ENCODE results near the gene PTPRT.

PTPRT gene

GRCh38 chr20:42432496-42433334 is 757.0 kb downstream of the PTPRT start:
- no peak for DNase-seq

DNA sequence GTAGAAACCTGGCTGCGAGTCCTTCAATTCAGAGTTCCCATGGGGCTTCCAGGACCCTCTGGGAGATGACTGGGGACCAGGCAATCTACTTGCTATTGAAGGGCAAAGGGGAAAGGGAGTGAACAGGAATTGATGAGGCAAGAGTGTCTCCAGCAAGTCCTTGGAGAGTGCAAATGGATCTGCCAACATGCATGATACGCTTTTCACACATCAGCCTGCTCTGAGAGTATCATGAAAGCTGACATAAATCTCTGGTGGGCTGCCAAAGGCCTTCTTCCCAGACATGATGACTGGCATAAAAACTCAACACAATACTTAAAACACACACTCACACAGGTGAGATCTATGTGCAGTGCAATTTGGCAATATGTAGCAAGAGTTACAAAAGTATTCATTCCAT is 759.1 kb downstream of the PTPRT start:
- DNase-seq = no peak

- DNase-seq = no peak
Observed at GRCh38 chr20:42429761-42430458, 759.8 kb downstream of the PTPRT start.

DNA sequence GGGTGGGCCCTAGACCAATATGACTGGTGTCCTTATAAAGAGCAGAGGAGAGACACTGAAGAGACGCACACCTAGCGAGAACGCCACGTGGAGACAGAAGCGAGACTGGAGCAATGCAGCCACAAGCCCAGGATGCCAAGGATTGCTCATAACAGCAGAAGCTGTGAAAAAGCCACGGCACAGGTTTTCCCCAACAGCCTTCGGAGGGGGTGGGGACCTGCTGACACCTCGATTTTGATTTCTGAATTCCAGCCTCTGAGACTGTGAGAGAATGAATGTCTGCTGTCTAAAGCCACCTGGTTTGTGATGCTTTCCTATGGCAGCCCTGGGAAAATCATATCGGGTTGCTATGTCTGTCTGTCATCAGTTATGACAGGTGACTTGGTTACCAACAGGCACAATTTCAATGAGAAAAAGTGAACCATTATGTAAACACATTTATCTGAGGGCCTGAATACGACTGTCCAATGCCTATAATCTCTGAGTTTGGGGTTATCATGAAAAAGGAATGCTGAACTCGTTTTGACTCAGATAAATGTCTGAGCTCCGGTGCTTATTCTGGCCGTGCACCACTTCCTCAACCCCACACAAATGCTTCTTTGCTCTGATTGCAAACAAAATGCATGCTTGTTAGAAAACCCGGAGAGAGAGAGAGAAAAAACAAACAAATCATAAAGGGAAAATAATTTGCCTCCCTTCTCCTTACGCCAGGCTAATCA is 769.7 kb downstream of the PTPRT start:
- no peak for DNase-seq

DNA sequence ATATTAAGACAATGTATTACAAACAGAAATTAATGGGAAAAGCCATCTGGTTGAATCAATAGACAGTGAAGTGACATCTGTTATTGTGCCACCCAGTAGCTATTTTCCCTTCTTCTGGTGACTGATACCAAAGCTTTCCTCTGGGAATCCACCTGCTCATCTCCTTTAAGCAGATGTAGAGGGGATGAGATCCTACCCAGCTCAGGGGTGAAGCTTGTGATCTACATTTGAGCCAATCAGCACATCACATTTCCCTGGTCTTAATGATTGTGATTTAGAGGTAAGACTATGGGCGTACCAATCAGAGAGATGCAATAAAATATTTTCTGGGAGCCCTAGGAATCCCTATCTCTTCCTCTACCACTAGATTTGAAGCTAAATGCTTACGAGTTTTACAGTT is 782.9 kb downstream of the PTPRT start:
- no peak for DNase-seq

DNA sequence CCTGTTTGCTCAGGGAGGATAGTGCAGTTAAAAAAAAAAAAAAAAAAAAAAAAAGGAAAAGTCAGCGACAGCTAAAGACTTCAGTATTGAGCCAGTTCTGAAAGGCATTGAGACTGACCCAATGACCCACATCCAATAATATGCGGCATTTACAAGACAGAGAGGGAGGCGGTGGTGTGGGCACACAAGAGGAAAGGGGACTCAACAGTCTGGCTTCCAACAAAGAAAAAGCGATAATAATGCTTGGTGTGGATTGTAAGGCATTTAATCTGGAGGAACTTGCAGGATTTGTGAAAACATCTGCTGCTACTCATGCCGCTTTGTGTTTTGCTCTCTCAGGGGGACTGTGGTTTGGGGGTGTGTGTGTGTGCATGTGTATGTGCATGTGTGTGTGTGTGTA is 787.3 kb downstream of the PTPRT start:
- no peak for DNase-seq

- no peak for DNase-seq
Observed at GRCh38 chr20:42401613-42402012, 788.1 kb downstream of the PTPRT start.

DNA sequence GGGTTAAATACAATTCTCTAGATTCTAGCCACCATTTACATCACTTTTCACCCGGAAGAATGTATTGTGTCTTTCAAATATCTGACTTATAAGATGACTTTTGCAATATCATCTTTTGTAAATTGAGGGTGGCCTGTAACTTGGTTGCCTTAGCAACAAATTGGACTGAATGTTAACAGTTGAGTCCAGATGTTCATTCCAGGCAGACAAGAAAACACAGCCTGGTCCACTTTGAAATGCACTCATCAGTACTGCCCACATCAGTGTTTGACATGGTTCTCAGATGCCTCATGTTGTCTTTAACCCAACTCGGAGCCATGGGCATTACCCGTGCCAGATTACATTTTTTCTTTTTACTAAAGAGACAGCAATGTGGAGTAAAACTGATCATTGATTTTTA is 789.9 kb downstream of the PTPRT start:
- DNase-seq = no peak

DNA sequence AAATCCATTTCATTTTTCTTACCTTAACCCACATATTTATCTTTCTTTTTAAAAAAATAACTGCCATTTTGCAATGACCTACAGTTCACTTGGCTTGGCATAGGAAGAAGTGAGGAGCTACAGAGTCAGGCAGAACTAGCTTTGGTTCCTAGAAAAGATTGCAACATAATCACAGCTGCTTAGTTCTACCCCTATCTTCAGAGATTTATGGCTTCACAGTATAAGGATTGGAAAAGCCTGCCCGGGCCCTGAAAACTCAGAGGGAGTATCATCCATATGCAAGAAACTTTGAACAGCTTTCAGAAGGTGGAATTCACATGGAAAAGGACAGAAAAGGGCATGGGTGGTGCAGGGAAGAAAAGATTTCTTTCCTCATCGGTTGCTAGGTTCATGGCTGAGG is 797.3 kb downstream of the PTPRT start:
- no peak for DNase-seq

DNA sequence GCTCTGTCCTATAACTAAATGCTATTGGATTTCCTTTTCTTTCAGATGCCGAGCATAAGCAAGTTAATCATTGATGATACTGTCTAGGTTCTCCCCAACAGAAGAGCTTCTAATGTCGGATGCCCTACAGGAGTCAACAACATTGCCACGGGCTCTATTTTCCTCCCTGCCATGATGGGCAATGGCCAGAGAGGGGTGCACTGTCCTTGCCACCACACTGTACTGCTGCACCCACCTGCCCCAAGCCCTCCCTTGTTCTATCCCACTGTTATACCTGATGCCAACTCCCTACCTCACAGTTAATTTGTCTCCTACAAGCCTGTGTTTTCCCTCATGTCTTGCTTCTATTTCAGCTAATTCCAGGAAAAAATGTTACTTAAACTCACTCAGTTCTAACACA is 797.9 kb downstream of the PTPRT start:
- no peak for DNase-seq

GRCh38 chr20:42380287-42380686 is 809.4 kb downstream of the PTPRT start:
- DNase-seq = no peak

DNA sequence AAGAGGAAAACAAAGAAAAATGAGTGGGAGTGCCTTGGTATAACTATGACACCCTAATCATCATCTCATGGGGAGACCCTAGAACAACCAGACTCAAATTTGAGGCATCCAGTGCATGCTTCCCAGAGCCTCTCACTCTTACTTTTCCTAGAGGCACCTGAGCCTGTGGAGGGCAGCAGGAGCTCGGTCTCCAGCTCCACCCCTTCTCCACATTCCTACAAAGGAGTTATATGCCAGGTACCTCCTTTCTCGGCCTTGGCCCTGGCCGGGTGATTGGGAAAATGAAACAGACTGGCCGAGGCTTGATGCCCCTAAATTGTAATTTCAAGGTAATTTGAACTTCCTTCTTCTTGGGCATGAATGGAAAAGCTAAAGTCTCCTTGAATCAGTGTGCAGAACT is 810.3 kb downstream of the PTPRT start:
- no peak for DNase-seq

- no peak for DNase-seq
Observed at GRCh38 chr20:42378826-42379225, 810.9 kb downstream of the PTPRT start.

DNA sequence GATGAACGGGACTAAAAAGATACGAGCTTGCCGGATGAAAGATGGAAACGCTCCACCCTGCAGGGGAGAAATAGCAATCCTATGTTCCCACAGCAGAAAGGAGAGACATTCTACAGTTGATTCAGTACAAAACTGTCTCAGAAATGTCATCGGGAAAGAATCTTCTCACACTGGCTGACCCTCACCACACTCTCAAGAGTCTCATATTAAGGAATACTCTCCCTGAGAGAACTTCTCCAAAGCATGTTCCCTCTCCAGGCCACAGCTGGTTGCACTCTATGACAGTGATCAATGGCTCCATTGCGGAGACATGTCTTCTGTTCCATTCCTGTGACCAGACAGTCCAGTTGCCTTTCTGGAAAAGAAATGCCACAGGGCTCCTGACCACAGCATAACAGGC is 813.6 kb downstream of the PTPRT start:
- no peak for DNase-seq

DNA sequence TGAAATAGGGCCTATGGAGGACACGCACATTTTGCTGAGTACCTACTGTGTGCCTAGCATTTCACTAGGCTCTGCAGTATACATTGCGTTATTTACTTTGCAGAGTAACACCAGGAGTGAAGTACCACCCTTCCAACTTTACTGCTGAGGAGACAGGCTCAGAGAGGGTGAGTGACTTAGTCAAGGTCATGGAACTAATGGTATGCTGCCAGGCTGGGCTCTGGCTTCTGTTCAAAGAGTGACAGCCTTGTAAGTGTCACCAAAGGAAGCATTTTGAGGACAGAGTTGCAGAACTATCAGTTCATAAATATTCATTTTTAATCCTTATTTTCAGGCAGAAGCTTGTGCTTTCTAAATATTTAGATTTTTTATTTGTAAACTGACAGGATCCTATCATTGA is 816.7 kb downstream of the PTPRT start:
- no peak for DNase-seq

DNA sequence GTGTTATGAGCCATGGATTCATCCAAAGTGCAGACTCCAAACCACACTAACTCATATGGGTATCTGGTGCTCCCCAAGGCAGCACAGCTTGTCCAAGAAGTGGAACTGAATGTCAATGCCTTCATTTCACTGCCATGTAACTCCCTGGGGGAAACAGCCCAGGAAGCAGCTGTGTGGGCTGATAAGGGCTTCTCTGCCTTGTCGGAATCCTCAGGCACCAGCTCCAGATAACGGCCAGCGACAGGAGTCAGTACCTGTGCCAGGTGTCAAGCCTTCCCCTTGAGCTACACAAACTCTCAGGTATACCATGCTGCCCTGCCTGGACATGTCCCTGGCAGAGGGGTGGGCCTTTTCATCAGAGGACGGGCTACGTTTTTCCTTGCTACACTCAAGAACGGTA is 819.6 kb downstream of the PTPRT start:
- DNase-seq = no peak

- DNase-seq = no peak
Observed at GRCh38 chr20:42368910-42369309, 820.8 kb downstream of the PTPRT start.

DNA sequence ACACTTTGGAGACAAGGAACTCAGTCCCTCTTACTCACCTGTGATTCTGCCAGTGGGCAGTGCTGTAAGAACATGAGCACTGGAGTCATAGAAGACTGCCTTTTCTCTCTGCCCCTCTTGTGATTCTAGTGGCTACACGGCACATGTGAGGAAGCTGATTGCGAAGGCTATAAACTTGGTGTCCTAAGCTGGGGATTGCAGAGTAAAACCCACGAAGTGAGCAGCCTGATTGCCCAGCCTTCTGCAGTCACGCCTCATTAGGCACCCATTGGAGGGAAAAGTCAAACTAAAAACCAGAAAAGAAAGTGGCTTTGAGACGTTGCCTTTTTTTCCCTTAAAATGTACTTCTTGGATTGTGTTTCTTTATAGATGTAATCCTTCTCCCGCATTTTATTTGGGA is 823.1 kb downstream of the PTPRT start:
- peak; percentile 38 for DNase-seq

DNA sequence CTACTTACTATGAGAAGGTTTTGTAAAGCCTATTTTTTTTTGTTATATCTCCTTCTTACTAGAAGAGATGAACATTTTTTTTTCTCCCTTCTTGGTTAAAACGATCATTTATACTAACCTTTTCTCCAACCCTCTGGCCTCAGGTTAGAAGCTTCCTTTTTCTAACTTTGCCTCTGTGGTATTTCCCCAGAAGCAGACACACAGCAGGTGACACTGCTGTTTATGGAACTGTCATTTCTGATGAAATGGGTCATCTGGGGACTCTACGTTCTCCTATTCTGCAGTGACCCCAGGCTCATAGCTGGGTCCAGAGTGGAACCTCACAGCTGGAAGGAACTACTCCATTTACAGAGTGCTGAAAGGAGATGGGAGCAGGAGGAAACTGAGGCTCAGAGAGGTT is 825.3 kb downstream of the PTPRT start:
- no peak for DNase-seq

GRCh38 chr20:42361402-42361970 is 828.2 kb downstream of the PTPRT start:
- no peak for DNase-seq

DNA sequence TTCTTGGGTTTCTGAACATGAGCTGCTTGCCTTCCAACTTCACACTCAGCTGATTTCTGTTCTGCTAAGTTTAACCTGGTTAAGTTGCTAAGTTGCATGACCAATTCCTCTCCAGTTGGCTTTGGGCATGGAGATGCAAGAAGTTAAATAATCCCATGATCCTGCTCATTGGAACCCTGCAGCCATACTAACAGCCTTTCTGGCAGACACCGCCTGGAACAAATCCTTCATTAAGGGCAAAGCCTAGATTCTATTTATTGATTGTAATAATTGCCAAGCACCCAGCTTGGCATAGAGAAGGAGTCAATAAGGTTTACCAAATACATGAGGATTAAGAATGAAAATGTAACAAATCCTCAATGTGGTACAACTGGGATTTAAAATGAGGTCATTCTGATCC is 829.1 kb downstream of the PTPRT start:
- DNase-seq = no peak

- no peak for DNase-seq
Observed at GRCh38 chr20:42359617-42360016, 830.1 kb downstream of the PTPRT start.

DNA sequence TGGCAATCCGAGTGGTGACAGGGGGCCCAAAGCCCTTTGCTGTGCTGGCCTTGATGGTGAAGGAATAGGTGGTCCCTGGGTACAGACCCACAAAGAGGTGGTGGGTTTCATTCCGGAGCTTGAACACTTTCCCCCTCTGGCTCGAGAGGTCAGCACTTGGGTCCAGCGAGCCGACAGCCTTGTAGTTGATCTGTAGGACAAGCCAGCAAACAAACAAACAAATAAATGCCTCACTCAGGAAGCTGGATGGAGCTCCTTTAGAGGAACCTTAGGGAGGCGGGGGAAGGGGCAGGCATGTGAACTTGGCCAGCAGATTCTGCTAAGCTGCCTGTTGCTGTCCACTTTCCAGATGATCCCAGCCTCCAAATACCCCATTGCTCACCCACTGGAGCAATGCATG is 837.6 kb downstream of the PTPRT start:
- DNase-seq = no peak

DNA sequence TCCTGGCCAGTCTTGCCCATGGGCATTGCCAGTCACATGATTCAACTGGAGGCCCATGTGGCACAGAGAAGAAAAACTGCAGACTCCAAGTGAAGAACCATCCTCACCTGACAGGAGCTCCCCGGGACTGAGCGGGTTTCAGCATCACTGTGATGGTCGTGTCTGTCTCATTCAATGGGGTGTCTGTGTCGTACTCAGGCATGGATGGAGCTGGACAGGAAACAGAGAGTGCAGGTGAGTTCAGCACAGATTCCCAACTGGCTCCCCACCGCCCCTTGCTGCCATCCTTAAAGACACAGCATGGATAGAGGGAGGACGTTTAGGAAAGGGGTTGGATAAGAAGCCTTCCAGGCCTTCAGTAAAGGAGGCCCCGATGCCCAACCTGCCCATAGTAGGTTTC is 839.2 kb downstream of the PTPRT start:
- DNase-seq = no peak
